OCI-LY3 (cell line): Measurements from ENCODE around the gene TPRG1.

Experiments used
- H2AFZ ChIP-seq: fragments of 200-600, 300-600 bp; shearing (Covaris generic); 2 replicates; pipeline ENCODE4 v1.6.0; 2014; ENCODE audit warnings: antibody characterized with exemption, low read depth, low read length
- H3K27ac ChIP-seq: fragments of 200-600, 300-600 bp; sonication (generic); 2 replicates; pipeline ENCODE4 v1.5.1; 2014; ENCODE audit warnings: mild to moderate bottlenecking, low read length, moderate library complexity, mixed read lengths
- H3K27me3 ChIP-seq: fragments of 200-600, 300-600 bp; sonication (generic); 2 replicates; pipeline ENCODE4 v1.6.1; 2014; ENCODE audit warnings: low read depth, low read length, mixed read lengths
- H3K36me3 ChIP-seq: fragments of 200-600, 300-600 bp; sonication (generic); replicated peaks from 2 replicates; pipeline ENCODE3; 2014; ENCODE audit warnings: low read depth, low read length, mixed read lengths
- H3K4me1 ChIP-seq: fragments of 300-600, 200-600 bp; sonication (generic); 2 replicates; pipeline ENCODE4 v1.6.1; 2014; ENCODE audit warnings: low read length, mixed read lengths
- H3K4me2 ChIP-seq: fragments of 200-600, 300-600 bp; sonication (generic); 2 replicates; pipeline ENCODE4 v1.6.1; 2014; ENCODE audit warnings: low read length, mixed read lengths
- H3K4me3 ChIP-seq: fragments of 300-600, 200-600 bp; sonication (generic); 2 replicates; pipeline ENCODE4 v1.5.1; 2014; ENCODE audit warnings: antibody characterized with exemption, mild to moderate bottlenecking, low read length, moderate library complexity
- H3K79me2 ChIP-seq: fragments of 300-600, 200-600 bp; shearing (Covaris generic); 2 replicates; pipeline ENCODE4 v1.6.1; 2014; ENCODE audit warnings: mild to moderate bottlenecking, low read length, mixed read lengths
- H3K9ac ChIP-seq: fragments of 300-600, 200-600 bp; shearing (Covaris generic); 2 replicates; pipeline ENCODE4 v1.6.0; 2014; ENCODE audit warnings: mild to moderate bottlenecking, low read length, moderate library complexity
- H3K9me3 ChIP-seq: fragments of 200-600, 300-600 bp; shearing (Covaris generic); 2 replicates; pipeline ENCODE4 v1.6.1; 2014; ENCODE audit warnings: low read length, mixed read lengths; ENCODE audit not compliant: insufficient read depth
- H4K20me1 ChIP-seq: fragments of 200-600, 300-600 bp; sonication (generic); 2 replicates; pipeline ENCODE4 v1.6.1; 2016; ENCODE audit warnings: low read length, mixed read lengths; ENCODE audit not compliant: insufficient read depth
- CTCF ChIP-seq: fragments of 200-600, 300-600 bp; sonication (generic); IDR thresholded peaks from 2 replicates; pipeline ENCODE4 v1.5.1; 2014; ENCODE audit warnings: antibody characterized with exemption, low read length, low read depth
- EZH2phosphoT487 ChIP-seq: fragments of 200-600 bp; shearing (Covaris generic); IDR thresholded peaks from 2 replicates; pipeline ENCODE4 v1.6.1; 2018; ENCODE audit warnings: antibody characterized with exemption, mixed run types, low read depth

Gene TPRG1

DNA sequence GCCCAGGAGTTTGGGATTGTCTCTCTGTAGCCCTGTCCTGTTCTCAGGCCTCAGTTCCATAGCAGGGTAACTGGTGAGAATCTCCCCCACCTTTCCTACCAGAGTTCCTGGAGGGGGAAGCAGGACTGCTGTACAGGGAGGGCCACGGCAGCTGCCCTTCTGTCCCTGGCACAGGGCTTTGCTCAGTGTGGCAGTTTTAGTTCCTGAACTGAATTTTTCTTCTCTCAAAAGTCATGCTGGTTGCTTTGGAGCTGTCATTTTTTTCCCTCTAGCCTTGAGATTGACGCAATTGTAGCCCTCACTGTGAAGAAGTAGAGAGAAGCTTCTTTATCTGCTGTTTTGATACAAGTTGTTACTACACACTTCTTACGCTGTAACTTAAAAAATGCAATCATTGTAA, 55.5 kb downstream of the TPRG1 start:
- no peak overlapping the region for H3K27ac ChIP-seq
- H3K36me3 ChIP-seq: no peaks in the 10 kb centered on the region
- no peaks in the 10 kb centered on the region for H3K9me3 ChIP-seq
- TF ChIP-seq CTCF: no peak
- no peak for TF ChIP-seq EZH2phosphoT487
- H3K4me3 ChIP-seq: no peak overlapping the region
- no peaks in the 10 kb centered on the region for H4K20me1 ChIP-seq
- H3K79me2 ChIP-seq: no peaks in the 10 kb centered on the region
- H3K4me2 ChIP-seq: no peak overlapping the region
- H3K27me3 ChIP-seq: no peaks in the 10 kb centered on the region
- H2AFZ ChIP-seq: peak overlapping the region; percentile 11; the same call in 1 of the 2 replicates
- no peak overlapping the region for H3K9ac ChIP-seq
- peaks cover 35% of the 10 kb centered on the region for H3K4me1 ChIP-seq

DNA sequence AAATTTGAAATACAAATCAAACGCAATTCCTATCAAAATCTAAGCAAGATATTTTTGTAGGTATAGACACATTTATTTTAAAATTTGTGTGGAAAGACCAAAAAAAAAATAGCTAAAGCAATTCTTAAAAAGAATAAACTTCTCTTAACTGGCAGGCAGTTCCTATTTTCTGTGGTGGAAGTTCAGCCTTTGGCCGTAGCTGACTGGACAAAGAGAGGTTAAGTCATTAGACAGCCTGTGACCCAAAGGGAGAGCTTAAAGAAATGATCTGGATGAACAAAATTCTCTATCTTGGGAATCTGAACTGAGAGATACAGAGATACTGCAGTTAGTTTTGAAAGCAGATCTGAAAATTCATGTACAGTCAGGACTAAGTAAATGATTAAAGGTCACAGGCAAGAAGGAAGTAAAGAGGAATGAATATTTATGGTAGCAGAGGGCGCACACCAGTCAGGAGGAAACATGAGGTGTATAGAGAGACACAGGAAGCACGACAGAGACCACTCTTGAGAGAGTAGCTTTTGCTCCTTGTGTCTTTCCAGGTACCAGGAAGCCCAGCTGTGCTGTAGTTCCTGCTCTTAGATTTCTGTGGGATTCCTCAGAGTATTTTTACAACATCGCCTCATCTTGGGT, 57.5 kb downstream of the TPRG1 start:
- Histone ChIP-seq H3K27ac (peak overlapping the region; percentile 65), H3K4me1 (peaks cover 50% of the 10 kb centered on the region), H3K36me3 (no peaks in the 10 kb centered on the region), H3K4me2 (peak overlapping the region; percentile 77), H3K79me2 (no peaks in the 10 kb centered on the region), H3K27me3 (no peaks in the 10 kb centered on the region), H2AFZ (peak overlapping the region; percentile 85), H4K20me1 (no peaks in the 10 kb centered on the region), H3K9me3 (no peaks in the 10 kb centered on the region), H3K4me3 (peak overlapping the region; percentile 56), H3K9ac (peak overlapping the region; percentile 48)
- TF ChIP-seq EZH2phosphoT487 (no peak), CTCF (no peak)

GRCh38 chr3:189232790-189233189, 61.0 kb downstream of the TPRG1 start:
- Histone ChIP-seq H3K27ac (no peak overlapping the region), H3K4me1 (peaks cover 79% of the 10 kb centered on the region), H3K4me3 (no peak overlapping the region), H4K20me1 (no peaks in the 10 kb centered on the region), H2AFZ (no peak overlapping the region), H3K9me3 (no peaks in the 10 kb centered on the region), H3K9ac (no peak overlapping the region), H3K4me2 (peak overlapping the region; percentile 24), H3K79me2 (no peaks in the 10 kb centered on the region), H3K27me3 (no peaks in the 10 kb centered on the region), H3K36me3 (peaks cover 1% of the 10 kb centered on the region)
- TF ChIP-seq EZH2phosphoT487 (no peak), CTCF (no peak)

DNA sequence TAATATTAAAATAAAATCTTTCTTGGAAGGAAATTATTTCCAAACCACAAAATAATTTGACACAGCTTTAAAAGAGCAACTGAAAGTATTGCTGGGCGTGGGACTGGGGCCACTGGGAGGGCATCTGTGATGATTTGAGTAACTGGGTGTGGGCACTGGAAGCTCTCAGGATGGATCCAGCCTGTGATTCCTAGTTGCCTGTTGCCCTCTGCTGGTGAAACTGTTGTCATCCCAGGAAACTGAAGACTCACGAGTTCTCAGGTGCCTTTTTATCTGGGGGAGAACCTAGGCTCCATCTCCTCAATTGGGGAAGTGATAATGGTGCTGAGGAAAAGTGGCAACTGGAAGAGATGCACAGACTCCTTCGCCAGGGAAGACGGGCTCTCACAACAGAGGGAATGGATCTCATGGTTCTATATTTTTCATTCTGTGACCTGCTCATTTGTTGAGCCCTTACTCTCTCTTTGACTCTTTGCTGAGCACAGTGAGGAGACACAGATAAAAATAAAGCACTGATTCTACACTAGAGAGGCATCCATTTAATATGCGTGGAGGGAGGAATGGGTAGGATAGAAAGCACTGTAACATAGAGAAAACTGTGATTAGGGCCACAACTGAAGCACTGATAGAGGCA, 61.6 kb downstream of the TPRG1 start:
- Histone ChIP-seq H3K4me1 (peaks cover 76% of the 10 kb centered on the region), H3K4me2 (peak overlapping the region; percentile 24)
- TF ChIP-seq EZH2phosphoT487 (no peak), CTCF (peak; percentile 84)

More for the DNA sequence above, 61.6 kb downstream of the TPRG1 start:
- Histone ChIP-seq H2AFZ (no peak overlapping the region), H3K4me3 (no peak overlapping the region), H3K27ac (no peak overlapping the region), H3K79me2 (no peaks in the 10 kb centered on the region), H3K9me3 (no peaks in the 10 kb centered on the region), H4K20me1 (no peaks in the 10 kb centered on the region), H3K36me3 (peaks cover 3% of the 10 kb centered on the region), H3K9ac (no peak overlapping the region), H3K27me3 (no peaks in the 10 kb centered on the region)
